Measurements from ENCODE around the gene INVS. TPM values are rescaled to one million over a fixed set of nuclear protein-coding genes. Genes with fewer than 3 reads are reported as not detected.

INVS gene
- total and polyA plus RNA-seq, 4 donors, result 5.7 to 28.1 (median 10.0) TPM

GRCh38 chr9:100346836-100347235, 247.8 kb downstream of the INVS start:
- Histone ChIP-seq H3K4me1 (ENCODE audit: control insufficient read depth in 4 of 4, insufficient read depth in 4 of 4, low read length in 3 of 4) (peaks cover 0 to 9% (median 0%) of the 10 kb centered on the region in 4 donors), H3K9ac (ENCODE audit: low read depth in 1 of 2, low read length in 2 of 2) (no peak overlapping the region), H3K27ac (ENCODE audit: low read depth in 1 of 2, low read length in 2 of 2) (no peak overlapping the region), H3K9me3 (ENCODE audit: control insufficient read depth in 4 of 4, low read length in 3 of 4) (no peaks in the 10 kb centered on the region), H3K4me3 (ENCODE audit: low read depth in 1 of 3, low read length in 3 of 3) (no peak overlapping the region), H3K36me3 (ENCODE audit: control insufficient read depth in 4 of 4, insufficient read depth in 3 of 4, low read depth in 1 of 4, low read length in 3 of 4) (peaks cover 0 to 3% (median 0%) of the 10 kb centered on the region in 4 donors), H3K27me3 (ENCODE audit: control insufficient read depth in 4 of 4, insufficient read depth in 4 of 4, low read length in 3 of 4) (no peaks in the 10 kb centered on the region)
- DNase-seq (ENCODE audit: low spot score), result no peak
- TF ChIP-seq JUND (IDR thresholded peaks at IDR 0.05), result no peak
- no peak for TF ChIP-seq HNF4A (conservative IDR thresholded peaks at IDR 0.05)
- TF ChIP-seq TAF1 (conservative IDR thresholded peaks at IDR 0.05), result no peak
- TF ChIP-seq RXRA (IDR thresholded peaks at IDR 0.05), result no peak
- no peak for TF ChIP-seq FOXA1 (IDR thresholded peaks at IDR 0.05)
- TF ChIP-seq REST (IDR thresholded peaks at IDR 0.05), result no peak
- no peak for TF ChIP-seq ZBTB33 (IDR thresholded peaks at IDR 0.05)
- no peak for TF ChIP-seq RAD21 (IDR thresholded peaks at IDR 0.05)
- TF ChIP-seq MAX (IDR thresholded peaks at IDR 0.05), result no peak
- no peak for TF ChIP-seq GABPA (IDR thresholded peaks at IDR 0.05 in 1 of 2, conservative IDR thresholded peaks at IDR 0.05 in 1 of 2)
- TF ChIP-seq NR2F2 (IDR thresholded peaks at IDR 0.05), result no peak
- no peak for TF ChIP-seq CTCF (IDR thresholded peaks at IDR 0.05; ENCODE audit: low read depth, low read length, missing input control)
- 88% methylated on average over 3 of the region's 3 CpGs for WGBS

- Histone ChIP-seq H3K4me3 (ENCODE audit: low read depth in 1 of 3, low read length in 3 of 3) (no peak overlapping the region), H3K36me3 (ENCODE audit: control insufficient read depth in 4 of 4, insufficient read depth in 3 of 4, low read depth in 1 of 4, low read length in 3 of 4) (peaks cover 0 to 3% (median 0%) of the 10 kb centered on the region in 4 donors), H3K9me3 (ENCODE audit: control insufficient read depth in 4 of 4, low read length in 3 of 4) (no peaks in the 10 kb centered on the region), H3K9ac (ENCODE audit: low read depth in 1 of 2, low read length in 2 of 2) (no peak overlapping the region), H3K4me1 (ENCODE audit: control insufficient read depth in 4 of 4, insufficient read depth in 4 of 4, low read length in 3 of 4) (peaks cover 0 to 17% (median 0%) of the 10 kb centered on the region in 4 donors), H3K27ac (ENCODE audit: low read depth in 1 of 2, low read length in 2 of 2) (no peak overlapping the region), H3K27me3 (ENCODE audit: control insufficient read depth in 4 of 4, insufficient read depth in 4 of 4, low read length in 3 of 4) (no peaks in the 10 kb centered on the region)
- WGBS, result 98% methylated on average over 1 of the region's 1 CpG
- no peak for DNase-seq (ENCODE audit: low spot score)
- TF ChIP-seq ATF3 (IDR thresholded peaks at IDR 0.05), result no peak
- TF ChIP-seq MAX (IDR thresholded peaks at IDR 0.05), result no peak
- no peak for TF ChIP-seq RAD21 (IDR thresholded peaks at IDR 0.05)
- no peak for TF ChIP-seq REST (IDR thresholded peaks at IDR 0.05)
- no peak for TF ChIP-seq CTCF (IDR thresholded peaks at IDR 0.05; ENCODE audit: low read depth, low read length, missing input control)
- no peak for TF ChIP-seq RXRA (IDR thresholded peaks at IDR 0.05)
- TF ChIP-seq GABPA (IDR thresholded peaks at IDR 0.05 in 1 of 2, conservative IDR thresholded peaks at IDR 0.05 in 1 of 2), result no peak
- TF ChIP-seq JUND (IDR thresholded peaks at IDR 0.05), result no peak
- TF ChIP-seq ZBTB33 (IDR thresholded peaks at IDR 0.05), result no peak
Observed at GRCh38 chr9:100350188-100350587, 251.1 kb downstream of the INVS start.

Data from liver (tissue), 9 donors.